Mesendoderm (in vitro differentiated cells): ENCODE measurements around the gene CDK13.

Source experiments
- DNase-seq: peaks from one replicate; pipeline ENCODE4 v3.0.0; 2013
- H2AK5ac ChIP-seq: 2 replicates; pipeline ENCODE4 v1.6.1; 2013; ENCODE audit warnings: low read length, inconsistent platforms
- H2BK120ac ChIP-seq: 2 replicates; pipeline ENCODE4 v1.6.1; 2013; ENCODE audit warnings: low read depth, mild to moderate bottlenecking, low read length, moderate library complexity, mixed read lengths
- H2BK15ac ChIP-seq: replicated peaks from 2 replicates; pipeline ENCODE4 v1.6.1; 2013; ENCODE audit warnings: low read depth, mild to moderate bottlenecking, moderate library complexity
- H2BK5ac ChIP-seq: 2 replicates; pipeline ENCODE4 v1.6.1; 2013; ENCODE audit warnings: low read length, inconsistent platforms
- H3K18ac ChIP-seq: 2 replicates; pipeline ENCODE4 v1.6.1; 2013; ENCODE audit warnings: mild to moderate bottlenecking, low read length, mixed read lengths
- H3K23ac ChIP-seq: one replicate; pipeline ENCODE4 v1.6.1; 2013; ENCODE audit warnings: low read length
- H3K27ac ChIP-seq: 2 replicates; pipeline ENCODE4 v1.5.1; 2013; ENCODE audit warnings: low read depth, mild to moderate bottlenecking, inconsistent platforms, low read length, moderate library complexity
- H3K27me3 ChIP-seq: 2 replicates; pipeline ENCODE4 v1.6.1; 2013; ENCODE audit warnings: low read length, control low read depth, mild to moderate bottlenecking, inconsistent platforms; ENCODE audit not compliant: insufficient read depth, poor library complexity
- H3K36me3 ChIP-seq: 2 replicates; pipeline ENCODE4 v1.6.1; 2013; ENCODE audit warnings: low read length, inconsistent platforms; ENCODE audit not compliant: control insufficient read depth, insufficient read depth
- H3K4ac ChIP-seq: one replicate; pipeline ENCODE4 v1.6.1; 2013; ENCODE audit warnings: low read depth, mild to moderate bottlenecking, low read length, moderate library complexity
- H3K4me1 ChIP-seq: 2 replicates; pipeline ENCODE4 v1.6.1; 2013; ENCODE audit warnings: low read depth, low read length, inconsistent platforms; ENCODE audit not compliant: control insufficient read depth
- H3K4me2 ChIP-seq: 2 replicates; pipeline ENCODE4 v1.6.1; 2013; ENCODE audit warnings: low read length
- H3K4me3 ChIP-seq: 2 replicates; pipeline ENCODE4 v1.5.1; 2013; ENCODE audit warnings: mild to moderate bottlenecking, low read length
- H3K56ac ChIP-seq: one replicate; pipeline ENCODE4 v1.6.1; 2013; ENCODE audit warnings: low read length
- H3K79me1 ChIP-seq: 2 replicates; pipeline ENCODE4 v1.6.1; 2013; ENCODE audit warnings: low read length, inconsistent platforms
- H3K79me2 ChIP-seq: 2 replicates; pipeline ENCODE4 v1.6.1; 2013; ENCODE audit warnings: mild to moderate bottlenecking, low read length; ENCODE audit not compliant: control insufficient read depth, insufficient read depth
- H3K9ac ChIP-seq: 2 replicates; pipeline ENCODE4 v1.6.1; 2013; ENCODE audit warnings: low read length, inconsistent platforms
- H4K5ac ChIP-seq: one replicate; pipeline ENCODE4 v1.6.1; 2013; ENCODE audit warnings: low read length
- H4K8ac ChIP-seq: one replicate; pipeline ENCODE4 v1.6.1; 2013; ENCODE audit warnings: low read depth, mild to moderate bottlenecking, control low read depth, low read length, moderate library complexity
- WGBS: extraction: QIAGEN DNeasy Blood & Tissue Kit; methylation state at CpG from one replicate; pipeline ENCODE4 v1.1.7; 2013; ENCODE audit warnings: low lambda C conversion rate, missing lambda C conversion rate; ENCODE audit not compliant: insufficient coverage; ENCODE audit errors: extremely low coverage; 5-methylcytosine and 5-hydroxymethylcytosine counted together

Gene CDK13

GRCh38 chr7:39922580-39922979, 27.5 kb upstream of the CDK13 start:
- Histone ChIP-seq H3K27me3 (no peaks in the 10 kb centered on the region), H3K4ac (no peak overlapping the region), H3K79me1 (no peaks in the 10 kb centered on the region), H2AK5ac (no peak overlapping the region), H3K36me3 (no peaks in the 10 kb centered on the region), H3K18ac (no peak overlapping the region), H3K56ac (no peak overlapping the region), H3K4me3 (no peak overlapping the region), H4K8ac (no peak overlapping the region), H2BK120ac (no peak overlapping the region), H4K5ac (no peak overlapping the region), H2BK15ac (no peak overlapping the region), H3K9ac (no peak overlapping the region), H3K79me2 (no peaks in the 10 kb centered on the region), H2BK5ac (no peak overlapping the region), H3K23ac (no peak overlapping the region), H3K27ac (no peak overlapping the region), H3K4me1 (no peaks in the 10 kb centered on the region), H3K4me2 (no peak overlapping the region)
- no peak for DNase-seq
- WGBS: no CpG with 5 or more reads among the region's 3 CpGs

GRCh38 chr7:39923091-39923490, 27.0 kb upstream of the CDK13 start:
- Histone ChIP-seq H3K18ac (no peak overlapping the region), H2BK15ac (no peak overlapping the region), H2BK120ac (no peak overlapping the region), H3K4ac (no peak overlapping the region), H4K5ac (no peak overlapping the region), H4K8ac (no peak overlapping the region), H3K56ac (no peak overlapping the region), H3K36me3 (no peaks in the 10 kb centered on the region), H2AK5ac (no peak overlapping the region), H3K4me1 (no peaks in the 10 kb centered on the region), H3K4me2 (no peak overlapping the region), H3K9ac (no peak overlapping the region), H3K4me3 (no peak overlapping the region), H3K27ac (no peak overlapping the region), H3K27me3 (no peaks in the 10 kb centered on the region), H3K79me2 (no peaks in the 10 kb centered on the region), H3K23ac (no peak overlapping the region), H2BK5ac (no peak overlapping the region), H3K79me1 (no peaks in the 10 kb centered on the region)
- DNase-seq: no peak
- WGBS: no CpG with 5 or more reads among the region's 1 CpG

- H3K23ac ChIP-seq: no peak overlapping the region
- H3K36me3 ChIP-seq: no peaks in the 10 kb centered on the region
- H2BK120ac ChIP-seq: no peak overlapping the region
- no peaks in the 10 kb centered on the region for H3K4me1 ChIP-seq
- H3K27ac ChIP-seq: no peak overlapping the region
- no peak overlapping the region for H4K5ac ChIP-seq
- H3K4ac ChIP-seq: no peak overlapping the region
- DNase-seq: peak; percentile 25
- no peak overlapping the region for H3K4me3 ChIP-seq
- H2AK5ac ChIP-seq: no peak overlapping the region
- no peak overlapping the region for H2BK15ac ChIP-seq
- H3K4me2 ChIP-seq: no peak overlapping the region
- no CpG with 5 or more reads among the region's 2 CpGs for WGBS
- H3K56ac ChIP-seq: no peak overlapping the region
- H3K27me3 ChIP-seq: no peaks in the 10 kb centered on the region
- no peak overlapping the region for H2BK5ac ChIP-seq
- H3K18ac ChIP-seq: no peak overlapping the region
- H3K79me1 ChIP-seq: no peaks in the 10 kb centered on the region
- H3K79me2 ChIP-seq: no peaks in the 10 kb centered on the region
- no peak overlapping the region for H4K8ac ChIP-seq
- H3K9ac ChIP-seq: no peak overlapping the region
These were observed 25.9 kb upstream of the CDK13 start for GRCh38 chr7:39924122-39924521.

GRCh38 chr7:39926111-39926510, 23.9 kb upstream of the CDK13 start:
- no peak overlapping the region for H4K5ac ChIP-seq
- no peak overlapping the region for H2BK15ac ChIP-seq
- no peak overlapping the region for H2BK5ac ChIP-seq
- H2AK5ac ChIP-seq: no peak overlapping the region
- no peaks in the 10 kb centered on the region for H3K4me1 ChIP-seq
- no peak overlapping the region for H3K27ac ChIP-seq
- H2BK120ac ChIP-seq: no peak overlapping the region
- no peak overlapping the region for H3K9ac ChIP-seq
- no peaks in the 10 kb centered on the region for H3K36me3 ChIP-seq
- H4K8ac ChIP-seq: no peak overlapping the region
- H3K4ac ChIP-seq: no peak overlapping the region
- H3K23ac ChIP-seq: no peak overlapping the region
- H3K27me3 ChIP-seq: no peaks in the 10 kb centered on the region
- no peak overlapping the region for H3K4me2 ChIP-seq
- no peaks in the 10 kb centered on the region for H3K79me1 ChIP-seq
- no peak overlapping the region for H3K4me3 ChIP-seq
- no peak overlapping the region for H3K56ac ChIP-seq
- no peaks in the 10 kb centered on the region for H3K79me2 ChIP-seq
- H3K18ac ChIP-seq: no peak overlapping the region
- DNase-seq: no peak

GRCh38 chr7:39927018-39927417, 23.0 kb upstream of the CDK13 start:
- Histone ChIP-seq H3K23ac (no peak overlapping the region), H2BK15ac (no peak overlapping the region), H2BK5ac (no peak overlapping the region), H3K9ac (no peak overlapping the region), H4K8ac (no peak overlapping the region), H3K36me3 (no peaks in the 10 kb centered on the region), H3K4me1 (no peaks in the 10 kb centered on the region), H3K56ac (no peak overlapping the region), H2BK120ac (no peak overlapping the region), H3K4me2 (no peak overlapping the region), H3K18ac (no peak overlapping the region), H4K5ac (no peak overlapping the region), H3K79me2 (no peaks in the 10 kb centered on the region), H3K27ac (no peak overlapping the region), H2AK5ac (no peak overlapping the region), H3K4me3 (no peak overlapping the region), H3K4ac (no peak overlapping the region), H3K27me3 (no peaks in the 10 kb centered on the region), H3K79me1 (no peaks in the 10 kb centered on the region)
- DNase-seq: no peak
- WGBS: no CpG with 5 or more reads among the region's 7 CpGs

- Histone ChIP-seq H3K27ac (no peak overlapping the region), H3K9ac (no peak overlapping the region), H3K79me2 (no peaks in the 10 kb centered on the region), H2BK120ac (no peak overlapping the region), H3K4ac (no peak overlapping the region), H4K8ac (no peak overlapping the region), H3K4me3 (no peak overlapping the region), H2BK15ac (no peak overlapping the region), H3K18ac (no peak overlapping the region), H3K79me1 (no peaks in the 10 kb centered on the region), H3K4me2 (no peak overlapping the region), H4K5ac (no peak overlapping the region), H2AK5ac (no peak overlapping the region), H3K27me3 (no peaks in the 10 kb centered on the region), H3K4me1 (no peaks in the 10 kb centered on the region), H3K56ac (no peak overlapping the region), H3K23ac (no peak overlapping the region), H3K36me3 (no peaks in the 10 kb centered on the region), H2BK5ac (no peak overlapping the region)
- WGBS: no CpG with 5 or more reads among the region's 1 CpG
- no peak for DNase-seq
These were observed 15.9 kb upstream of the CDK13 start for GRCh38 chr7:39934132-39934531.
